Chondrocyte (in vitro differentiated cells): ENCODE measurements around the gene PPP1CA. TPM values are rescaled to one million over a fixed set of nuclear protein-coding genes. Genes with fewer than 3 reads are reported as not detected.

ENCODE experiments used
- DNase-seq: peaks from one replicate; pipeline ENCODE4 v3.0.0; 2021; ENCODE audit warnings: mixed read lengths, low spot score
- H3K27ac Mint-ChIP-seq: one replicate; pipeline ENCODE4 v1.8.0; 2021; ENCODE audit warnings: mild to moderate bottlenecking, moderate library complexity, mixed read lengths; ENCODE audit not compliant: unreplicated experiment
- H3K27me3 Mint-ChIP-seq: 2 replicates; pipeline ENCODE4 v1.8.0; 2021; ENCODE audit warnings: low read depth, mixed read lengths
- H3K36me3 Mint-ChIP-seq: 2 replicates; pipeline ENCODE4 v1.8.0; 2021; ENCODE audit warnings: low read depth, mixed read lengths
- H3K4me1 Mint-ChIP-seq: 2 replicates; pipeline ENCODE4 v1.8.0; 2021; ENCODE audit warnings: low read depth, mild to moderate bottlenecking, mixed read lengths
- H3K4me3 Mint-ChIP-seq: one replicate; pipeline ENCODE4 v1.8.0; 2021; ENCODE audit warnings: mild to moderate bottlenecking, moderate library complexity, mixed read lengths; ENCODE audit not compliant: unreplicated experiment
- H3K9me3 Mint-ChIP-seq: 2 replicates; pipeline ENCODE4 v1.8.0; 2021; ENCODE audit warnings: low read depth, mixed read lengths
- total RNA-seq: library from RNA; stranded (reverse); gene quantifications from 3 replicates; pipeline ENCODE4 v1.2.1, GENCODE V29; 2021
- TF ChIP-seq, protein P1 (sequence below): fragments of 200-600 bp; sonication (generic); IDR thresholded peaks from 2 replicates; pipeline ENCODE4 v1.5.0; 2021; ENCODE audit warnings: antibody characterized with exemption, mild to moderate bottlenecking, moderate library complexity

The PPP1CA gene
- total RNA-seq, 1 donor from 2014 or later, result 109 TPM

DNA sequence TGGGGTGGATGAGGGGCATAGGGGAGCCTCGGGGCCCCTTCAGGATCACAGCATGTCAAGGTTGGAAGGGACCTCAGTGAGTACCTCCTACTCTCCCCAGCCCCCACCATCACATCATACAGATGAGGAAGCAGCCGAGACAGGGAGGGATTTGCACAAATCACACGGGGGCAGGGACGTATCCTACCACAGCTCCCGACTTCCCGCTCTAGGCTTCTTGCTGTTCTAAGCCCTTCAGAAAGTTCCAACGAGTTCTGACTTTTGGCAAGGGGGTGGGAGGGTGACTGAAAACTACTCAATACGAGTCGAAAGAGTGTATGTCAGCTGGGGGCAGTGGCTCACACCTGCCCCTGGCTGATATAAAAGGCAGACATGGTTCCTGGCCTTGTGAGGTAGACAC is 14.6 kb downstream of the PPP1CA start:
- no peak for DNase-seq
- no peaks in the 10 kb centered on the region for H3K9me3 Mint-ChIP-seq
- TF ChIP-seq, protein P1, sequence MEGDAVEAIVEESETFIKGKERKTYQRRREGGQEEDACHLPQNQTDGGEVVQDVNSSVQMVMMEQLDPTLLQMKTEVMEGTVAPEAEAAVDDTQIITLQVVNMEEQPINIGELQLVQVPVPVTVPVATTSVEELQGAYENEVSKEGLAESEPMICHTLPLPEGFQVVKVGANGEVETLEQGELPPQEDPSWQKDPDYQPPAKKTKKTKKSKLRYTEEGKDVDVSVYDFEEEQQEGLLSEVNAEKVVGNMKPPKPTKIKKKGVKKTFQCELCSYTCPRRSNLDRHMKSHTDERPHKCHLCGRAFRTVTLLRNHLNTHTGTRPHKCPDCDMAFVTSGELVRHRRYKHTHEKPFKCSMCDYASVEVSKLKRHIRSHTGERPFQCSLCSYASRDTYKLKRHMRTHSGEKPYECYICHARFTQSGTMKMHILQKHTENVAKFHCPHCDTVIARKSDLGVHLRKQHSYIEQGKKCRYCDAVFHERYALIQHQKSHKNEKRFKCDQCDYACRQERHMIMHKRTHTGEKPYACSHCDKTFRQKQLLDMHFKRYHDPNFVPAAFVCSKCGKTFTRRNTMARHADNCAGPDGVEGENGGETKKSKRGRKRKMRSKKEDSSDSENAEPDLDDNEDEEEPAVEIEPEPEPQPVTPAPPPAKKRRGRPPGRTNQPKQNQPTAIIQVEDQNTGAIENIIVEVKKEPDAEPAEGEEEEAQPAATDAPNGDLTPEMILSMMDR, result no peak
- no peak overlapping the region for H3K27ac Mint-ChIP-seq
- no peaks in the 10 kb centered on the region for H3K36me3 Mint-ChIP-seq
- no peak overlapping the region for H3K4me3 Mint-ChIP-seq
- H3K4me1 Mint-ChIP-seq, result peaks cover 32% of the 10 kb centered on the region
- H3K27me3 Mint-ChIP-seq, result no peaks in the 10 kb centered on the region

DNA sequence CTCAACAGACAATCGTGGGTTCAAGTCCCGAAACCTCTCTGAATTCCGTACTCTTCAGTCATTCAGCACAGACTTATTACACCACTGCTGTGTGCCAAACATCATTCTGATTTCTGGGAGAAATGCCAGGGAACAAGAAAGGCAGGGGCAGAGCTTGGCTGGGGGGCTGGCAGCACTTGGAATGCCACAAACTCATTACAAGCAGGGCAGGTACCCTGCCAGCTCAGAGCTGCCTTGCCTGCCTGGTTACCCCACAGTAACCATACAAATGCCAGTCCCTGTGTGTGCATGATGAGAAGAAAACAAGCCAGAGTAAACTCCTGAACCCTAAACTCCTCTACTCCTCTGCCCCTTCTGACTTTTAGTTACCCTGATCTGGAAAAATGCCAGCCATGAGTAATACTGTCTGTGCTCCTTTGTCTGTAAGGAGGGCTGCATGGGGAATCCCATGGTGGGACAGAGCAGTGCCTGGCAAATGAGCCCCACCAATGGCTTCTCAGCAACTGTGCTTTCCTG is 16.7 kb downstream of the PPP1CA start:
- no peak for DNase-seq
- Mint-ChIP-seq H3K9me3 (no peaks in the 10 kb centered on the region), H3K27me3 (no peaks in the 10 kb centered on the region), H3K27ac (no peak overlapping the region), H3K36me3 (no peaks in the 10 kb centered on the region), H3K4me3 (no peak overlapping the region), H3K4me1 (peaks cover 24% of the 10 kb centered on the region)
- TF ChIP-seq, protein P1, result no peak

DNA sequence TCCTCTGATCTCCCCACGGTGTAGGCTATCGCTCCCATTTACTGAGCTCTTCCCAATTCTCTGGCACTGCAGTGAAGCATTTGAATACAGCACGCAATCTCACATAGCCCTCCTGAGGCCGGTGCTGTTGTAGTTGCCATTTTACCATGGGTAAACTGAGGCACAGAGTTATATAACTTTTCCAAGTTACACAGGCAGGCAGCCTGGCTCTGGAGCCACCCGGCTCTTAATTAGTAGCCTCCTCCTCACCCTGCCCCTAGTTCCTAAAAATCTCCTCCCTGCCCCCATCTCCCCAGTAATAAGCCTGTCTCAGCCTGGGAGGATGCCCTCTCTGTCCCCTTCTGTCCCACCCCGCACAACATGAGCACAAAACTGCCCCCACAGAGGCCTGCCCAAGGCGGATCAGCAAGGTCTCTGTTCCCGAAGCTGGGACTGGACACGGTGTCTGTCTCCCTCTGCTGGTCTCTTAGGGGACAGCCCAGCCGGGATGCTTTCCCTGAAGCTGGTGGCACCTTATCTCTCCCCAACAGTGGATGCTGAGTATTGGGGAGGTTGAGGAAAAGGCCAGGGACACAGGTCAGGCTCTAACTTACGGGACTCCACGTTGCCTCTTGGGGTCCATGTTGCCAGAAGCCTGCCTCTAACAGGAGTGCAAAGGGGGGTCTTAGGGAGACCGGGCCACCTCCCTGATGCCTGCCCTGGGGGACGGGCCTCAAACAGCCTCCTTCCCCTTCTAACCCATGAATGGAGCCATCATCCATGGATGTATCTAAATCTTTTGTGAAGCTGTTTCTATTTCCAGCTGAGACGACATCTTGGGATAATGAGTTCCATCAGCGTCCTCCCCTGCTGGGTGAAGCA is 19.2 kb downstream of the PPP1CA start:
- Mint-ChIP-seq H3K9me3 (no peaks in the 10 kb centered on the region), H3K4me3 (no peak overlapping the region), H3K27me3 (no peaks in the 10 kb centered on the region), H3K36me3 (no peaks in the 10 kb centered on the region), H3K27ac (no peak overlapping the region), H3K4me1 (peaks cover 26% of the 10 kb centered on the region)
- no peak for DNase-seq
- TF ChIP-seq, protein P1, result peak; percentile 96

DNA sequence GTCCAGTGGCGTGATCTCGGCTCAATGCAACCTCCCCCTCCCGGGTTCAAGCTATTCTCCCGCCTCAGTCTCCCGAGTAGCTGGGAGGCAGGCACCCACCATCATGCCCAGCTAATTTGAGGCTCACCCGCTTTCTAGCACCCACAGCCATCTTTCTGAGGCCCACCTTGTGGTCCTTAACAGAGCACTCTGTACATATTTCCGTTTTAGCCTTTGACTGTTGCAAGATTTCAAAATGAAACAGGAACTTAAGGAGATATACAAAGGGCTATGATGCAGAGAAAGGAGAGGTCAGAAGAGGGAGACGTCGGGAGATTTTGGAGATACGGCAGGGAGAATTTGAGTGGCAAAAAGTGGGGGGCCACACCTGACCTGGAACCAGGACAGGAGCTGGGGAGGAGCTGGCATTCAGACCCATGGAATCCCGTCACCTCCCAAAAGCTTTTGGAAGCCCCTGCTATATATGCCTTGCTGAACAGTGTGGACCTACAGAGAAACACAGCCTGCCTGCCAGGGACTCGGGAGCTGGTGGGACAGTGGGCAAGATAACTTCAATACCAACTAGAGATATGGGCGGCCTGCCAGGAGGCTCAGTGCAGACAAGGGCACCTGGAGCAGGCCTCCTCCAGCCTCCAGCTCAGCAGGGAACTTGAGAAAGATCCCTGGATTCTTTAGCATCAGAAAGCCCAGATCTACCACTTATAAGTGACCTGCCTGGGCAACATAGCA is 20.2 kb downstream of the PPP1CA start:
- H3K4me1 Mint-ChIP-seq, result peaks cover 26% of the 10 kb centered on the region
- no peak overlapping the region for H3K27ac Mint-ChIP-seq
- no peaks in the 10 kb centered on the region for H3K9me3 Mint-ChIP-seq
- TF ChIP-seq, protein P1, result no peak
- H3K36me3 Mint-ChIP-seq, result no peaks in the 10 kb centered on the region
- H3K27me3 Mint-ChIP-seq, result no peaks in the 10 kb centered on the region
- no peak overlapping the region for H3K4me3 Mint-ChIP-seq
- no peak for DNase-seq
